Spinal cord (tissue), 10 donors: ENCODE measurements around the gene ACSL1. TPM values are rescaled to one million over a fixed set of nuclear protein-coding genes. Genes with fewer than 3 reads are reported as not detected.

Experiments
- DNase-seq, 6 donors: peaks; one replicate each; pipeline versions ENCODE4 v3.0.0 to v3.0.0-alpha.2; 2013 to 2015; ENCODE audit warnings: low spot score in 6 of 6, low read depth in 4 of 6
- H3K27ac ChIP-seq: one replicate; pipeline ENCODE4 v1.5.1; 2013; ENCODE audit warnings: low read depth, low read length, control low read depth
- H3K27me3 ChIP-seq: one replicate; pipeline ENCODE4 v1.6.1; 2013; ENCODE audit warnings: low read length; ENCODE audit not compliant: control insufficient read depth, insufficient read depth
- H3K36me3 ChIP-seq: one replicate; pipeline ENCODE4 v1.6.1; 2013; ENCODE audit warnings: low read length; ENCODE audit not compliant: control insufficient read depth, insufficient read depth
- H3K4me1 ChIP-seq: one replicate; pipeline ENCODE4 v1.6.1; 2013; ENCODE audit warnings: low read length; ENCODE audit not compliant: control insufficient read depth, insufficient read depth
- H3K4me3 ChIP-seq: one replicate; pipeline ENCODE4 v1.5.1; 2013; ENCODE audit warnings: low read depth, low read length, control low read depth
- H3K9me3 ChIP-seq: one replicate; pipeline ENCODE4 v1.6.1; 2013; ENCODE audit warnings: low read length; ENCODE audit not compliant: control insufficient read depth, insufficient read depth
- WGBS: methylation state at CpG from one replicate; pipeline ENCODE4 v1.1.5; 2013; ENCODE audit warnings: missing lambda C conversion rate; ENCODE audit not compliant: insufficient coverage; 5-methylcytosine and 5-hydroxymethylcytosine counted together
- polyA plus RNA-seq, 2 donors: library from polyadenylated mRNA; unstranded; fragments of 120-200 nt; gene quantifications; one replicate each; pipeline ENCODE4 v1.2.1, GENCODE V29; 2013; ENCODE audit not compliant: insufficient read length in 2 of 2
- small RNA-seq: library from RNA; depleted of rRNA; stranded (forward); fragments of <200 nt; gene quantifications from one replicate; pipeline ENCODE3, GENCODE V24; 2014; ENCODE audit warnings: low replicate concordance
- total RNA-seq, 2 donors: library from RNA; depleted of rRNA in 1 of 2; stranded (reverse); fragments of 120-200 nt in 1 of 2; fragments of >200 nt in 1 of 2; gene quantifications; one replicate each; pipeline versions ENCODE4 v1.2.3 to v1.2.4, GENCODE V29; 2013 to 2014
- donor health status: healthy.

The ACSL1 gene
- total and polyA plus RNA-seq, 4 donors, result 28.9 to 62.7 (median 29.9) TPM

DNA sequence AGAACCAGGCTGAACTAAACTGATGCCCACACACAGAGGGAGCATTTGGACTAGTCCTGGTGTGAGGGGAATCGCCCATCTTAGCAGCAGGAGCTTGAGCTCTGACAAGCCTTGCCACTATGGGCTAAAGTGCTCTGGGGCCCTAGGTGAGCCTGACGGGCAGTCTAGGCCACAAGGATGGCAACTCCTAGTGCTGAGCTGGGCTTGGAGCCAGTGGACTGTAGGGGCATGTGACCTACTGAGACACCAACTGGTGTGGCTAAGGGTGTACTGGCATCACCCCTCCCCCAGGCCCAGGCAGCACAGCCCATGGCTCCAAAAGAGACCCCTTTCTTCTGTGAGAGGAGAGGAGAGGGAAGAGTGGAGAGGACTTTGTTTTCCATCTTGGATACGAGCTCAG is 106.4 kb downstream of the ACSL1 start:
- 100% methylated on average over 2 of the region's 3 CpGs for WGBS

DNA sequence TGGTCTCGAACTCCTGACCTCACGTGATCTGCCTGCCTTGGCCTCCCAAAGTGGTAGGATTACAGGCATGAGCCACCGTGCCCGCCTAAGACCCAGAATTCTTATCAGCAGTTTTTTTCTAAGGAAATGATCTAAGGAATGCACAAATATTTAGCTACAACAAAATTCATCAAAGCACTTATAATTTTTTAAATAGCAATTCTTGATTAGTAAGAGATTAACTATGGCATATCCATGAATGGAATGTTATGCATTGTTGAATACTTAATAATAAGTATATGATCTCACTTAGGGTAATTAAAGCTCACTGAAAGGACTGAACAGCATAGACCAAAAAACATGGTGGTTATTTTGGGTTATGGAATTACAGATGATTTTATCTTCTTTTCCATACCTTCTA is 110.2 kb downstream of the ACSL1 start:
- H3K36me3 ChIP-seq, result peaks cover 9% of the 10 kb centered on the region
- no peak overlapping the region for H3K4me3 ChIP-seq
- no peaks in the 10 kb centered on the region for H3K4me1 ChIP-seq
- 90% methylated on average over 2 of the region's 4 CpGs for WGBS
- H3K27me3 ChIP-seq, result no peaks in the 10 kb centered on the region
- H3K9me3 ChIP-seq, result no peaks in the 10 kb centered on the region
- no peak for DNase-seq
- no peak overlapping the region for H3K27ac ChIP-seq

More for the DNA sequence above, 106.4 kb downstream of the ACSL1 start:
- Histone ChIP-seq H3K36me3 (peaks cover 9% of the 10 kb centered on the region), H3K9me3 (peaks cover 2% of the 10 kb centered on the region), H3K4me3 (no peak overlapping the region), H3K27ac (no peak overlapping the region), H3K27me3 (no peaks in the 10 kb centered on the region), H3K4me1 (no peaks in the 10 kb centered on the region)
- no peak for DNase-seq

DNA sequence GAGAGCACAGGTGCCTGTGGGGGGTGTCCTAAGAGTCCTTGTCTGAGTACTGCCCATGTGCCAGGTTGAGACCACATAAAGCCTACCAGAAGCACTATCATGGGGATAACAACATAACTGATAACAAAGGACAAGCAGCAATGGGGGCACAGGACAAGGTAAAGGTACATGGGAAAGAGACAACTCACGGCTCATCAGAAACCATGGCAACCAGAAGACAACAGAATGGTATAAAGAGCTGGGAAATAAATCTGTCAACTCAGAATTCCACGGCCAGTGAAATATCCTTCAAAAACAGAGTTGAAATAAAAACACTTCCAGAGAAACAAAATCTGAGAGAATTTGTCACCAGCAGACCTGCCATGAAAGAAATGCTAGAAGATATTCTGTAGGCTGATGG is 111.9 kb downstream of the ACSL1 start:
- H3K27ac ChIP-seq, result no peak overlapping the region
- peaks cover 2% of the 10 kb centered on the region for H3K9me3 ChIP-seq
- H3K4me1 ChIP-seq, result no peaks in the 10 kb centered on the region
- H3K36me3 ChIP-seq, result peaks cover 9% of the 10 kb centered on the region
- no peak for DNase-seq
- H3K27me3 ChIP-seq, result no peaks in the 10 kb centered on the region
- WGBS, result no CpG with 5 or more reads among the region's 2 CpGs
- H3K4me3 ChIP-seq, result no peak overlapping the region

- no peaks in the 10 kb centered on the region for H3K27me3 ChIP-seq
- no peaks in the 10 kb centered on the region for H3K4me1 ChIP-seq
- peaks cover 3% of the 10 kb centered on the region for H3K9me3 ChIP-seq
- H3K4me3 ChIP-seq, result no peak overlapping the region
- DNase-seq, result no peak
- peaks cover 2% of the 10 kb centered on the region for H3K36me3 ChIP-seq
- no peak overlapping the region for H3K27ac ChIP-seq
Measured at GRCh38 chr4:184712322-184712721, 113.4 kb downstream of the ACSL1 start.

DNA sequence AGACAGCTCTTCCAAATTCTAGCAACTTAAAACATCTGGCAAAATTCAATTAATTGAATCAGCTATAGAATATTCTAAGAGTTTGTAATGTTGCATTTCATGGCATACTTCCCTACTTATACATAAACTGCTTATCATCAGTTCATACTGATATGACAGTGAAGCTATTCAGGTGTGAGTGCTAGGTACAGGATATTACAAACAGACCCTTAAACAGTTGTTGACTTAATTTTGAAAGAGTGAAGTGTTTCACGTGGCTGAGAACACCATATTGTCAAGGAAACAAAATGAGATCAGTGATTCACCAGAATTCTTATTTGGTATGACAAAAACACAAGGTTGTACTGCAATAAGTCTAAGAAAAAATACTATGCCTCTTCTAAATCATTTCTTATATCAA is 119.3 kb downstream of the ACSL1 start:
- Histone ChIP-seq H3K9me3 (peaks cover 3% of the 10 kb centered on the region), H3K27ac (no peak overlapping the region), H3K4me3 (no peak overlapping the region), H3K36me3 (peaks cover 5% of the 10 kb centered on the region), H3K27me3 (no peaks in the 10 kb centered on the region), H3K4me1 (no peaks in the 10 kb centered on the region)
- no peak for DNase-seq
- no CpG with 5 or more reads among the region's 1 CpG for WGBS

DNA sequence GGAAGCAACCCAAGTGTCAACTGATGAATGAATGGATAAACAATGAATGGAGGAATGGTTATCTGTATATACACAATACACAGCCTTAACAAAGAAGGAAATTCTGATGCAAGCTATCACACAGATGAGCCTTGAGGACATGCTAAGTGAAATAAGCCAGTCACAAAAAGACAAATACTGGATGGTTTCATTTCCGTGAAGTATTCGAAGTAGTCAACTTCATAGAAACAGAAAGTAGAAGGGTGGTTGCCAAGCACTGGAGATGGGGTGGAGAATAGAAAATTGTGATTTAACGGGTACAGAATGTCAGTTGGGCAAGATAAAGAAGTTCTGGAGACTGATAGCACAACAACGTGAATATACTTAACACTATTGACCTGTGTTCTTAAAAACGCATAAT is 120.1 kb downstream of the ACSL1 start:
- peaks cover 5% of the 10 kb centered on the region for H3K36me3 ChIP-seq
- no peak for DNase-seq
- H3K4me1 ChIP-seq, result no peaks in the 10 kb centered on the region
- no peak overlapping the region for H3K4me3 ChIP-seq
- H3K9me3 ChIP-seq, result peaks cover 3% of the 10 kb centered on the region
- WGBS, result 93% methylated on average over 2 of the region's 5 CpGs
- H3K27me3 ChIP-seq, result no peaks in the 10 kb centered on the region
- H3K27ac ChIP-seq, result no peak overlapping the region

Small RNA genes lying within 50 kb of the gene (small RNA-seq; reads per million reads assigned to genes)
- gene MIR3945, result not detected

Other genes starting within 250 kb of the ACSL1 start
- gene CASP3, start 176.5 kb downstream of the ACSL1 start, total RNA-seq, result 10 to 100 TPM; 37.5 to 47.6 TPM
- gene CASP3, start 176.5 kb downstream of the ACSL1 start, polyA plus RNA-seq, result 10 to 100 TPM; 47.7 to 62.1 TPM
- gene PRIMPOL, start 176.2 kb downstream of the ACSL1 start, total RNA-seq, result 10 to 100 TPM; 28.1 to 30.8 TPM
- gene PRIMPOL, start 176.2 kb downstream of the ACSL1 start, polyA plus RNA-seq, result 10 to 100 TPM; 27.4 to 36.5 TPM
- 10 to 100 TPM; 12.0 to 21.2 TPM for gene CENPU, start 91.9 kb downstream of the ACSL1 start, total RNA-seq
- 10 to 100 TPM; 16.9 to 22.3 TPM for gene CENPU, start 91.9 kb downstream of the ACSL1 start, polyA plus RNA-seq
- not detected for gene HELT, start 192.5 kb upstream of the ACSL1 start, total RNA-seq
- gene HELT, start 192.5 kb upstream of the ACSL1 start, polyA plus RNA-seq, result not detected